ENCODE data around the gene ZBTB42.

GRCh38 chr14:104789752-104790743 lies 10.9 kb upstream of the ZBTB42 start:
- no peak for TF ChIP-seq CTCF (IDR thresholded peaks at IDR 0.05 in 4 of 5, conservative IDR thresholded peaks at IDR 0.05 in 1 of 5)
- no peak for TF ChIP-seq POLR2A (IDR thresholded peaks at IDR 0.05)
